ENCODE data around the gene SYNGR3. TPM values are rescaled to one million over a fixed set of nuclear protein-coding genes. Genes with fewer than 3 reads are reported as not detected.

SYNGR3 gene
- polyA plus RNA-seq, 3 donors = 0.20 to 0.29 TPM; not detected in 1

- peaks cover 4% of the 10 kb centered on the region for H4K20me1 ChIP-seq (ENCODE audit: insufficient read depth, low read length)
- no peak overlapping the region for H3K27ac ChIP-seq (ENCODE audit: low read depth in 1 of 2, low read length in 2 of 2)
- intact Hi-C loops (cut with micrococcal nuclease) = no loop called here
- peaks cover 9 to 11% of the 10 kb centered on the region in 2 donors for H3K4me1 ChIP-seq (ENCODE audit: control insufficient read depth in 1 of 2, insufficient read depth in 2 of 2, low read length in 2 of 2)
- no peak overlapping the region for H3K4me3 ChIP-seq (replicated peaks in 1 of 3; ENCODE audit: low read depth in 2 of 3, low read length in 3 of 3)
- peaks cover 45 to 47% of the 10 kb centered on the region in 2 donors for H3K36me3 ChIP-seq (replicated peaks in 1 of 2; ENCODE audit: control insufficient read depth in 1 of 2, insufficient read depth in 2 of 2, low read length in 2 of 2)
- Mint-ChIP-seq H3K4me3 (no peak overlapping the region), H3K27me3 (ENCODE audit: low read depth in 3 of 3) (peaks cover 34 to 47% (median 37%) of the 10 kb centered on the region in 3 donors), H3K4me1 (peaks cover 10% of the 10 kb centered on the region), H3K9me3 (peaks cover 0 to 6% (median 1%) of the 10 kb centered on the region in 7 donors), H3K27ac (no peak overlapping the region), H3K36me3 (peaks cover 44 to 48% of the 10 kb centered on the region in 2 donors)
- H3K27me3 ChIP-seq (ENCODE audit: control insufficient read depth in 2 of 2, insufficient read depth in 2 of 2, low read length in 2 of 2) = peaks cover 26 to 37% of the 10 kb centered on the region in 2 donors
- H3K4me2 ChIP-seq (replicated peaks; ENCODE audit: extremely low read depth, low read length, poor library complexity, severe bottlenecking) = no peak overlapping the region
- WGBS (ENCODE audit: insufficient coverage) = 96% methylated on average over 20 of the region's 33 CpGs
- H3K9ac ChIP-seq (ENCODE audit: insufficient read depth, low read length, poor library complexity, severe bottlenecking) = no peak overlapping the region
- H2AFZ ChIP-seq (ENCODE audit: insufficient read depth, low read depth, low read length, poor library complexity, severe bottlenecking) = no peak overlapping the region
- peaks cover 0 to 13% of the 10 kb centered on the region in 2 donors for H3K9me3 ChIP-seq (replicated peaks in 1 of 2; ENCODE audit: control insufficient read depth in 1 of 2, insufficient read depth in 1 of 2, low read length in 2 of 2)
- DNase-seq = no peak
- H3K79me2 ChIP-seq (ENCODE audit: insufficient read depth, low read length) = peaks cover 8% of the 10 kb centered on the region
- no peak for TF ChIP-seq CTCF (IDR thresholded peaks at IDR 0.05)
Observed at GRCh38 chr16:1976951-1977874, 12.6 kb upstream of the SYNGR3 start.

GRCh38 chr16:1977875-1978268, 11.9 kb upstream of the SYNGR3 start:
- H3K9me3 Mint-ChIP-seq = peaks cover 0 to 12% (median 3%) of the 10 kb centered on the region in 7 donors
- no peak overlapping the region for H3K4me3 Mint-ChIP-seq
- H3K4me1 ChIP-seq (ENCODE audit: control insufficient read depth in 1 of 2, insufficient read depth in 2 of 2, low read length in 2 of 2) = peaks cover 4 to 7% of the 10 kb centered on the region in 2 donors
- intact Hi-C loops (cut with micrococcal nuclease) = no loop called here
- peaks cover 41 to 54% (median 44%) of the 10 kb centered on the region in 3 donors for H3K27me3 Mint-ChIP-seq (ENCODE audit: low read depth in 3 of 3)
- peaks cover 1% of the 10 kb centered on the region for H3K79me2 ChIP-seq (ENCODE audit: insufficient read depth, low read length)
- no peak overlapping the region for H3K4me2 ChIP-seq (replicated peaks; ENCODE audit: extremely low read depth, low read length, poor library complexity, severe bottlenecking)
- peaks cover 45 to 47% of the 10 kb centered on the region in 2 donors for H3K36me3 ChIP-seq (replicated peaks in 1 of 2; ENCODE audit: control insufficient read depth in 1 of 2, insufficient read depth in 2 of 2, low read length in 2 of 2)
- H3K27ac ChIP-seq (ENCODE audit: low read depth in 1 of 2, low read length in 2 of 2) = no peak overlapping the region
- peaks cover 30 to 43% of the 10 kb centered on the region in 2 donors for H3K27me3 ChIP-seq (ENCODE audit: control insufficient read depth in 2 of 2, insufficient read depth in 2 of 2, low read length in 2 of 2)
- WGBS (ENCODE audit: insufficient coverage) = 94% methylated on average over 13 of the region's 18 CpGs
- no peak overlapping the region for H3K9ac ChIP-seq (ENCODE audit: insufficient read depth, low read length, poor library complexity, severe bottlenecking)
- peaks cover 45 to 51% of the 10 kb centered on the region in 2 donors for H3K36me3 Mint-ChIP-seq
- H3K27ac Mint-ChIP-seq = no peak overlapping the region
- peaks cover 0 to 17% of the 10 kb centered on the region in 2 donors for H3K9me3 ChIP-seq (replicated peaks in 1 of 2; ENCODE audit: control insufficient read depth in 1 of 2, insufficient read depth in 1 of 2, low read length in 2 of 2)
- DNase-seq = no peak
- no peak overlapping the region for H2AFZ ChIP-seq (ENCODE audit: insufficient read depth, low read depth, low read length, poor library complexity, severe bottlenecking)
- TF ChIP-seq CTCF (IDR thresholded peaks at IDR 0.05) = no peak
- H3K4me3 ChIP-seq (replicated peaks in 1 of 3; ENCODE audit: low read depth in 2 of 3, low read length in 3 of 3) = no peak overlapping the region
- H3K4me1 Mint-ChIP-seq = peaks cover 6% of the 10 kb centered on the region
- peaks cover 4% of the 10 kb centered on the region for H4K20me1 ChIP-seq (ENCODE audit: insufficient read depth, low read length)

Measured in CD14-positive monocyte (primary cell).